Neural cell (in vitro differentiated cells): ENCODE results near the gene CNOT3. TPM values are rescaled to one million over a fixed set of nuclear protein-coding genes. Genes with fewer than 3 reads are reported as not detected.

ENCODE experiments used
- H2AFZ ChIP-seq: fragments of 200-600, 300-800 bp; sonication (generic), shearing (Covaris generic); 2 replicates; pipeline ENCODE4 v1.6.0; 2014; ENCODE audit warnings: low read depth, mild to moderate bottlenecking, antibody characterized with exemption, low read length, moderate library complexity
- H3F3A ChIP-seq: fragments of 200-600 bp; shearing (Covaris generic); 2 replicates; pipeline ENCODE4 v1.6.1; 2016; ENCODE audit warnings: mild to moderate bottlenecking, moderate library complexity, mixed read lengths, antibody characterized with exemption, low read length; ENCODE audit not compliant: insufficient read depth, poor library complexity, severe bottlenecking
- H3K27ac ChIP-seq: fragments of 200-600, 300-800 bp; sonication (generic), shearing (Covaris generic); 2 replicates; pipeline ENCODE4 v1.5.1; 2014; ENCODE audit warnings: mild to moderate bottlenecking, low read length, moderate library complexity
- H3K27me3 ChIP-seq: fragments of 300-800, 200-600 bp; sonication (generic), shearing (Covaris generic); 2 replicates; pipeline ENCODE4 v1.6.0; 2014; ENCODE audit warnings: mild to moderate bottlenecking, low read depth, low read length, moderate library complexity; ENCODE audit not compliant: insufficient read depth
- H3K36me3 ChIP-seq: fragments of 300-800, 200-600 bp; sonication (generic), shearing (Covaris generic); 2 replicates; pipeline ENCODE4 v1.5.1; 2014; ENCODE audit warnings: mild to moderate bottlenecking, antibody characterized with exemption, low read length, moderate library complexity; ENCODE audit not compliant: insufficient read depth
- H3K4me2 ChIP-seq: fragments of 300-800, 200-600 bp; sonication (generic), shearing (Covaris generic); 2 replicates; pipeline ENCODE4 v1.6.0; 2014; ENCODE audit warnings: mild to moderate bottlenecking, low read length
- H3K4me3 ChIP-seq: fragments of 300-800, 200-600 bp; sonication (generic), shearing (Covaris generic); 2 replicates; pipeline ENCODE4 v1.5.1; 2014; ENCODE audit warnings: mild to moderate bottlenecking, low read length, moderate library complexity
- H3K79me2 ChIP-seq: fragments of 200-600 bp; shearing (Covaris generic); replicated peaks from 2 replicates; pipeline ENCODE4 v1.6.0; 2014; ENCODE audit warnings: mild to moderate bottlenecking, low read length, moderate library complexity; ENCODE audit not compliant: insufficient read depth
- H3K9ac ChIP-seq: fragments of 300-800, 200-600 bp; sonication (generic), shearing (Covaris generic); 2 replicates; pipeline ENCODE4 v1.6.1; 2016; ENCODE audit warnings: mild to moderate bottlenecking, low read length, mixed read lengths
- H3K9me2 ChIP-seq: fragments of 200-600 bp; shearing (Covaris generic); 2 replicates; pipeline ENCODE4 v1.6.1; 2016; ENCODE audit warnings: mild to moderate bottlenecking, low read length, mixed read lengths; ENCODE audit not compliant: insufficient read depth
- H3K9me3 ChIP-seq: fragments of 200-600, 300-800 bp; sonication (generic), shearing (Covaris generic); 2 replicates; pipeline ENCODE4 v1.6.1; 2016; ENCODE audit warnings: mild to moderate bottlenecking, mixed run types, low read length, moderate library complexity, mixed read lengths
- H4K20me1 ChIP-seq: fragments of 200-600 bp; shearing (Covaris generic); 2 replicates; pipeline ENCODE4 v1.6.1; 2016; ENCODE audit warnings: mild to moderate bottlenecking, mixed run types; ENCODE audit not compliant: insufficient read depth
- EP300 ChIP-seq: fragments of 450-650 bp; conservative IDR thresholded peaks from 2 replicates; pipeline ENCODE4 v1.6.1; 2014; ENCODE audit warnings: antibody characterized with exemption, mild to moderate bottlenecking, moderate library complexity; ENCODE audit not compliant: poor library complexity, severe bottlenecking
- EZH2 ChIP-seq: fragments of 200-600, 300-800 bp; shearing (Covaris generic), sonication (generic); IDR thresholded peaks from 2 replicates; pipeline ENCODE4 v1.6.1; 2014; ENCODE audit warnings: antibody characterized with exemption, low read length, borderline replicate concordance, mild to moderate bottlenecking; ENCODE audit not compliant: insufficient read depth, poor library complexity, severe bottlenecking
- MXI1 ChIP-seq: fragments of 450-650 bp; conservative IDR thresholded peaks from 2 replicates; pipeline ENCODE4 v1.6.1; 2014; ENCODE audit warnings: antibody characterized with exemption, mild to moderate bottlenecking; ENCODE audit not compliant: poor library complexity, severe bottlenecking
- POLR2AphosphoS5 ChIP-seq: IDR thresholded peaks from 2 replicates; pipeline ENCODE4 v1.6.1; 2012
- RAD21 ChIP-seq: fragments of 450-650 bp; conservative IDR thresholded peaks from 2 replicates; pipeline ENCODE4 v1.6.1; 2014; ENCODE audit warnings: antibody characterized with exemption, mild to moderate bottlenecking, moderate library complexity
- TAF1 ChIP-seq: IDR thresholded peaks from 2 replicates; pipeline ENCODE4 v1.6.1; 2012; ENCODE audit warnings: low read depth
- polyA plus RNA-seq: library from polyadenylated mRNA; depleted of rRNA; stranded (reverse); fragments of >200 nt; gene quantifications from 2 replicates; pipeline ENCODE4 v1.2.3, GENCODE V29; 2014
- TF ChIP-seq, protein P1 (sequence below): IDR thresholded peaks from 2 replicates; pipeline ENCODE4 v1.6.1; 2012; ENCODE audit warnings: borderline replicate concordance
- TF ChIP-seq, protein P2 (sequence below): fragments of 450-650 bp; IDR thresholded peaks from 2 replicates; pipeline ENCODE4 v1.5.1; 2014; ENCODE audit warnings: antibody characterized with exemption, mild to moderate bottlenecking, moderate library complexity; ENCODE audit not compliant: poor library complexity, severe bottlenecking

CNOT3 gene
- polyA plus RNA-seq, 1 donor from 2014 or later: 7.6 TPM

DNA sequence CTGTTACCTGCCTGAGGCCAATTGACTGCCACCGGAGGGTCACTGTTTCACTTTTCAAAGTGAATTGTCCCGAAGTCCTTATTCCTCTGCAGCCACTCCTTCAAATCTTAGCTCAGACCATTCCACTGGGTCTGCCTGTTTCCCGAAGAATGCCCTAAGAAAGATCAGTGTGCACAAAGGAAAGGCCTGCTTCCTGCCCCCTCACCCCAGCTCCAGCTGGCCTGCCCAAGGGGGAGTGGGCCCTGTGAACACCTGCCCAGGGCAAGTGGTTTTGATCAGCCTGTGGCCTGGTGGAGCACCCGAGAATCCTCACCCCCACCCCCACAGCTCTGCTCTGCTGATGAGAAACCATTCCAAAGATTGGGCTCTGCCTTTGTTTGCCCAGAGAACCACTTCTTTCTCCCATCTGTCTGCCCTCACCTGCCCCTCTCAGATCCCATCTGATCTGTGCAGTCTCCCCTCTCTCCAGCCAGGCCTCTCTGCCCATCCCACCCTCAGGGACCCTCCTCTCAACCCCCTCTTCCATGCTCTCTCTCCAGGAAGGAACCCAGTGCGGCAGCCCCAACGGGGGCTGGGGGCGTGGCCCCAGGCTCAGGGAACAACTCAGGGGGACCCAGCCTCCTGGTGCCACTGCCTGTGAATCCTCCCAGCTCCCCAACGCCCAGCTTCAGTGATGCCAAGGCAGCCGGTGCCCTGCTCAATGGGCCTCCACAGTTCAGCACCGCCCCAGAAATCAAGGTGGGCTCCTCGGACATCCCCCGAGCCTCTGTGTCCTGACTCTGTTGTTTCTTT, 11.7 kb downstream of the CNOT3 start:
- H3K9me2 ChIP-seq: no peaks in the 10 kb centered on the region
- H2AFZ ChIP-seq: no peak overlapping the region
- H3K27me3 ChIP-seq: no peaks in the 10 kb centered on the region
- no peak overlapping the region for H3K4me3 ChIP-seq
- no peaks in the 10 kb centered on the region for H4K20me1 ChIP-seq
- TF ChIP-seq, protein P1, sequence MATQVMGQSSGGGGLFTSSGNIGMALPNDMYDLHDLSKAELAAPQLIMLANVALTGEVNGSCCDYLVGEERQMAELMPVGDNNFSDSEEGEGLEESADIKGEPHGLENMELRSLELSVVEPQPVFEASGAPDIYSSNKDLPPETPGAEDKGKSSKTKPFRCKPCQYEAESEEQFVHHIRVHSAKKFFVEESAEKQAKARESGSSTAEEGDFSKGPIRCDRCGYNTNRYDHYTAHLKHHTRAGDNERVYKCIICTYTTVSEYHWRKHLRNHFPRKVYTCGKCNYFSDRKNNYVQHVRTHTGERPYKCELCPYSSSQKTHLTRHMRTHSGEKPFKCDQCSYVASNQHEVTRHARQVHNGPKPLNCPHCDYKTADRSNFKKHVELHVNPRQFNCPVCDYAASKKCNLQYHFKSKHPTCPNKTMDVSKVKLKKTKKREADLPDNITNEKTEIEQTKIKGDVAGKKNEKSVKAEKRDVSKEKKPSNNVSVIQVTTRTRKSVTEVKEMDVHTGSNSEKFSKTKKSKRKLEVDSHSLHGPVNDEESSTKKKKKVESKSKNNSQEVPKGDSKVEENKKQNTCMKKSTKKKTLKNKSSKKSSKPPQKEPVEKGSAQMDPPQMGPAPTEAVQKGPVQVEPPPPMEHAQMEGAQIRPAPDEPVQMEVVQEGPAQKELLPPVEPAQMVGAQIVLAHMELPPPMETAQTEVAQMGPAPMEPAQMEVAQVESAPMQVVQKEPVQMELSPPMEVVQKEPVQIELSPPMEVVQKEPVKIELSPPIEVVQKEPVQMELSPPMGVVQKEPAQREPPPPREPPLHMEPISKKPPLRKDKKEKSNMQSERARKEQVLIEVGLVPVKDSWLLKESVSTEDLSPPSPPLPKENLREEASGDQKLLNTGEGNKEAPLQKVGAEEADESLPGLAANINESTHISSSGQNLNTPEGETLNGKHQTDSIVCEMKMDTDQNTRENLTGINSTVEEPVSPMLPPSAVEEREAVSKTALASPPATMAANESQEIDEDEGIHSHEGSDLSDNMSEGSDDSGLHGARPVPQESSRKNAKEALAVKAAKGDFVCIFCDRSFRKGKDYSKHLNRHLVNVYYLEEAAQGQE: no peak
- TF ChIP-seq EP300: no peak
- TF ChIP-seq MXI1: no peak
- no peak for TF ChIP-seq POLR2AphosphoS5
- TF ChIP-seq RAD21: no peak
- TF ChIP-seq, protein P2, sequence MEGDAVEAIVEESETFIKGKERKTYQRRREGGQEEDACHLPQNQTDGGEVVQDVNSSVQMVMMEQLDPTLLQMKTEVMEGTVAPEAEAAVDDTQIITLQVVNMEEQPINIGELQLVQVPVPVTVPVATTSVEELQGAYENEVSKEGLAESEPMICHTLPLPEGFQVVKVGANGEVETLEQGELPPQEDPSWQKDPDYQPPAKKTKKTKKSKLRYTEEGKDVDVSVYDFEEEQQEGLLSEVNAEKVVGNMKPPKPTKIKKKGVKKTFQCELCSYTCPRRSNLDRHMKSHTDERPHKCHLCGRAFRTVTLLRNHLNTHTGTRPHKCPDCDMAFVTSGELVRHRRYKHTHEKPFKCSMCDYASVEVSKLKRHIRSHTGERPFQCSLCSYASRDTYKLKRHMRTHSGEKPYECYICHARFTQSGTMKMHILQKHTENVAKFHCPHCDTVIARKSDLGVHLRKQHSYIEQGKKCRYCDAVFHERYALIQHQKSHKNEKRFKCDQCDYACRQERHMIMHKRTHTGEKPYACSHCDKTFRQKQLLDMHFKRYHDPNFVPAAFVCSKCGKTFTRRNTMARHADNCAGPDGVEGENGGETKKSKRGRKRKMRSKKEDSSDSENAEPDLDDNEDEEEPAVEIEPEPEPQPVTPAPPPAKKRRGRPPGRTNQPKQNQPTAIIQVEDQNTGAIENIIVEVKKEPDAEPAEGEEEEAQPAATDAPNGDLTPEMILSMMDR: no peak
- H3K4me2 ChIP-seq: no peak overlapping the region
- H3K79me2 ChIP-seq: no peaks in the 10 kb centered on the region
- H3K9me3 ChIP-seq: no peaks in the 10 kb centered on the region
- no peaks in the 10 kb centered on the region for H3F3A ChIP-seq
- H3K27ac ChIP-seq: no peak overlapping the region
- H3K9ac ChIP-seq: no peak overlapping the region
- H3K36me3 ChIP-seq: no peaks in the 10 kb centered on the region

DNA sequence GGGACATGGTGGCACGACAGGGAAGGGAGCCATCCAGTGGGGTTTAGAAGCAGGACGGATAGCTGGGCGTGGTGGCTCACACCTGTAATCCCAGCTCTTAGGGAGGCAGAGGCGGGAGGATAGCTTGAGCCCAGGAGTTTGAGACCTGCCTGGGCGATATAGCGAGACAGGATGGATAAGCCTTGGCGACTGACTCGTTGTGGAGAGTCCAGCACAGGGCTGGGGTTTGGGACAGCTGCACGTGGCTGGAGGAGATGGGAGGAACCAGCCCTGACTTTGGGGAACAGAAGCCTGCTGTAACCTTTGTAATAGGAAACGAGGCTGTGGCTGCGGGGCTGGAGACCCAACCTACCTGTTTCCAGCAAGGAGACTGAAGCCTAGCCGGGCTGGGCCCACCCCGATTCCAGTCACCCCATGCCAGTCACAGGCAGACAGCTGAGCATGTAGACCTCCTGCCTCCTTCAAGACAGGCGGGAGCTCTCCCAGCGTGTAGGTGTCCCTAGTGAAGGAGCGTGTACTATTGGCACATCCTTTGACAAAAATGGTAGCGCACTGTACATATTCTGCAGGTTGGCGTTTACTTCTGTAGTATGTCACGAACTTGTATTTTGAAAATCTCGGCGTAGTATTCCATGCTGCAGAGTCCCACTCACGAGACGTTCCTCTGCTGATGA, 13.9 kb downstream of the CNOT3 start:
- H3K9ac ChIP-seq: no peak overlapping the region
- no peak overlapping the region for H3K27ac ChIP-seq
- H3K4me2 ChIP-seq: no peak overlapping the region
- H3K4me3 ChIP-seq: no peak overlapping the region
- H2AFZ ChIP-seq: no peak overlapping the region
- H3K36me3 ChIP-seq: no peaks in the 10 kb centered on the region
- no peaks in the 10 kb centered on the region for H3K9me3 ChIP-seq
- H3K79me2 ChIP-seq: no peaks in the 10 kb centered on the region
- TF ChIP-seq, protein P2: no peak
- TF ChIP-seq, protein P1: no peak
- no peak for TF ChIP-seq RAD21
- no peak for TF ChIP-seq MXI1
- no peak for TF ChIP-seq TAF1
- no peak for TF ChIP-seq POLR2AphosphoS5
- no peak for TF ChIP-seq EP300
- no peak for TF ChIP-seq EZH2
- no peaks in the 10 kb centered on the region for H3K9me2 ChIP-seq
- H4K20me1 ChIP-seq: no peaks in the 10 kb centered on the region
- no peaks in the 10 kb centered on the region for H3F3A ChIP-seq
- H3K27me3 ChIP-seq: no peaks in the 10 kb centered on the region
